B cell (primary cell): ENCODE results near the gene ZNF516. TPM values are rescaled to one million over a fixed set of nuclear protein-coding genes. Genes with fewer than 3 reads are reported as not detected.

Source experiments
- ATAC-seq: fragments of 200-7000 bp; cut with Tn5 transposase; one replicate; pipeline ENCODE4 v1.10.0; 2021; ENCODE audit warnings: low read depth, mild to moderate bottlenecking, moderate number of reproducible peaks, moderate library complexity
- CTCF ChIA-PET: fragments of 350-600 bp; sonication (Branson Sonifier 250); formaldehyde crosslinking; loops from one replicate; lab custom pipeline; 2021; ENCODE audit warnings: antibody characterized with exemption, inconsistent platforms; lab: Charles Lee
- POLR2A ChIA-PET: fragments of 350-600 bp; sonication (Branson Sonifier 250); formaldehyde crosslinking; loops from one replicate; lab custom pipeline; 2021; ENCODE audit warnings: antibody characterized with exemption; lab: Charles Lee
- DNase-seq: peaks from one replicate; pipeline ENCODE4 v3.0.0; 2013
- H2AFZ ChIP-seq: 2 replicates; pipeline ENCODE4 v1.6.1; 2012; ENCODE audit warnings: mild to moderate bottlenecking, low read depth, low read length; ENCODE audit not compliant: insufficient read depth, poor library complexity, severe bottlenecking
- H3K27ac ChIP-seq, 2 donors: 1 replicate in 1 of 2; 2 replicates in 1 of 2; pipeline ENCODE4 v1.5.1; 2012 to 2013; ENCODE audit warnings: low read length in 2 of 2, mild to moderate bottlenecking in 2 of 2, moderate library complexity in 1 of 2
- H3K27me3 ChIP-seq, 4 experiments: fragments of 200-600 bp in 1 of 4; sonication (generic) in 1 of 4; replicated peaks in 1 of 4; 1 replicate in 2 of 4; 2 replicates in 2 of 4; pipeline versions ENCODE4 v1.6.1 to v1.7.0; 2013 to 2016; ENCODE audit warnings: low read length in 3 of 4, mild to moderate bottlenecking in 2 of 4, mixed read lengths in 1 of 4, moderate library complexity in 1 of 4; ENCODE audit not compliant: insufficient read depth in 4 of 4, control insufficient read depth in 3 of 4; ENCODE audit errors: control extremely low read depth in 1 of 4
- H3K36me3 ChIP-seq, 2 experiments: replicated peaks in 1 of 2; 1 replicate in 1 of 2; 2 replicates in 1 of 2; pipeline versions ENCODE4 v1.6.1 to v1.7.1; 2013; ENCODE audit warnings: low read length in 1 of 2; ENCODE audit not compliant: insufficient read depth in 2 of 2, control insufficient read depth in 1 of 2; ENCODE audit errors: control extremely low read depth in 1 of 2, extremely low read depth in 1 of 2
- H3K4me1 ChIP-seq, 2 donors: fragments of 200-600 bp in 1 of 2; sonication (generic) in 1 of 2; 1 replicate in 1 of 2; 2 replicates in 1 of 2; pipeline versions ENCODE4 v1.5.1 to v1.6.1; 2013 to 2017; ENCODE audit warnings: low read length in 2 of 2; ENCODE audit not compliant: control insufficient read depth in 2 of 2, insufficient read depth in 2 of 2
- H3K4me2 ChIP-seq: replicated peaks from 2 replicates; pipeline ENCODE3; 2012; ENCODE audit warnings: mild to moderate bottlenecking, low read depth, low read length; ENCODE audit not compliant: poor library complexity, severe bottlenecking
- H3K4me3 ChIP-seq, 5 experiments: fragments of 200-600 bp in 1 of 5; sonication (generic) in 1 of 5; 1 replicate in 3 of 5; 2 replicates in 2 of 5; pipeline versions ENCODE4 v1.5.1 to v1.7.0; 2011 to 2016; ENCODE audit warnings: low read length in 4 of 5, mild to moderate bottlenecking in 4 of 5, low read depth in 2 of 5, control low read depth in 1 of 5, moderate library complexity in 1 of 5; ENCODE audit not compliant: insufficient read depth in 1 of 5; ENCODE audit errors: control extremely low read depth in 1 of 5, extremely low read depth in 1 of 5
- H3K79me2 ChIP-seq: fragments of 200-600 bp; sonication (generic); one replicate; pipeline ENCODE4 v1.6.0; 2016; ENCODE audit warnings: low read length; ENCODE audit not compliant: control insufficient read depth, insufficient read depth
- H3K9ac ChIP-seq: fragments of 200-600 bp; sonication (generic); 2 replicates; pipeline ENCODE4 v1.6.1; 2017; ENCODE audit warnings: mild to moderate bottlenecking, low read length, moderate library complexity
- H3K9me3 ChIP-seq, 3 donors: one replicate each; pipeline versions ENCODE4 v1.6.1 to v1.7.1; 2013; ENCODE audit warnings: low read length in 2 of 3; ENCODE audit not compliant: control insufficient read depth in 2 of 3, insufficient read depth in 1 of 3; ENCODE audit errors: control extremely low read depth in 1 of 3
- H4K20me1 ChIP-seq: 2 replicates; pipeline ENCODE4 v1.6.0; 2012; ENCODE audit warnings: mild to moderate bottlenecking, low read length; ENCODE audit not compliant: insufficient read depth, control insufficient read depth, poor library complexity, severe bottlenecking
- H3K27ac Mint-ChIP-seq: one replicate; pipeline ENCODE4 v1.8.0; 2021; ENCODE audit warnings: mixed read lengths
- H3K27me3 Mint-ChIP-seq: one replicate; pipeline ENCODE4 v1.8.0; 2021; ENCODE audit warnings: mixed read lengths
- H3K4me1 Mint-ChIP-seq: one replicate; pipeline ENCODE4 v1.8.0; 2021; ENCODE audit warnings: mixed read lengths
- H3K4me3 Mint-ChIP-seq: one replicate; pipeline ENCODE4 v1.8.0; 2021; ENCODE audit warnings: mixed read lengths
- H3K9me3 Mint-ChIP-seq: one replicate; pipeline ENCODE4 v1.8.0; 2022; ENCODE audit warnings: mixed read lengths; ENCODE audit not compliant: insufficient read depth
- EZH2 ChIP-seq: IDR thresholded peaks from 2 replicates; pipeline ENCODE4 v1.6.1; 2012; ENCODE audit warnings: borderline replicate concordance, low read depth, mild to moderate bottlenecking, moderate library complexity, low read length; ENCODE audit not compliant: insufficient read depth, poor library complexity, severe bottlenecking
- WGBS: methylation state at CpG from one replicate; pipeline ENCODE4 v1.1.5; 2013; ENCODE audit warnings: missing lambda C conversion rate; ENCODE audit not compliant: insufficient coverage; 5-methylcytosine and 5-hydroxymethylcytosine counted together
- intact Hi-C: fragments of 100-400 bp; cut with micrococcal nuclease; formaldehyde crosslinking; loops from one replicate; pipeline ENCODE4 v1.10.0; 2022
- polyA plus RNA-seq: library from polyadenylated mRNA; depleted of rRNA; stranded (reverse); fragments of >200 nt; gene quantifications from 2 replicates; pipeline ENCODE4 v1.2.3, GENCODE V29; 2012
- total RNA-seq, 2 donors: library from RNA; stranded (reverse); fragments of 120-200 nt in 1 of 2; gene quantifications; 1 replicate in 1 of 2; 2 replicates in 1 of 2; pipeline versions ENCODE4 v1.2.3 to v1.2.4, GENCODE V29; 2013 to 2022
- TF ChIP-seq, protein P1 (sequence below): fragments of 200-600 bp; IDR thresholded peaks from one replicate; pipeline ENCODE4 v1.8.0; 2022; ENCODE audit warnings: antibody characterized with exemption, mild to moderate bottlenecking

Gene ZNF516
- total and polyA plus RNA-seq, 2 donors (not counting 1 experiment from before 2014, with no cell fraction given) = 6.7 to 27.1 TPM

DNA sequence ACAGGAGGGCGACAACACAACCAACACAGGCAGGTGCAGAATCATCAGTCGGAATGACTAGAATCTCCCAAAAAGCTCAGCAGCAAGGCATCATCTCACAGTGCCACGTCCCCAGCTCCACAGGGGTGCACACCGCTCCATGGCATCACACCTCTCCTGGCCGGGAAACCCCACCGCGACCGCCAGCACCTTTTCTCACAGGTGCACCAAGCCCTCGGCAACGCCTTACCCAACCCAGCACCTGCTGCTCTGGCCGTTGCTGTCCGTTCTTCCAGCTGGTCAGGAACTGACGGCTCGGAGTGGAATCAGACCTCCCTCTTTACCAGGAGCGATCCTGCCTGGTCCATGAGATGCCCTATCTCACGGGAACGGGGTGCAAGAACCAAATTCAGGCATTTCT lies 61.3 kb downstream of the ZNF516 start:
- Mint-ChIP-seq H3K27me3 (no peaks in the 10 kb centered on the region), H3K4me3 (no peak overlapping the region), H3K9me3 (no peaks in the 10 kb centered on the region), H3K4me1 (peaks cover 4% of the 10 kb centered on the region), H3K27ac (no peak overlapping the region)
- 97% methylated on average over 17 of the region's 17 CpGs for WGBS
- Histone ChIP-seq H3K27ac (no peak overlapping the region), H3K36me3 (peaks cover 0 to 23% of the 10 kb centered on the region in 2 experiments), H3K4me1 (no peaks in the 10 kb centered on the region), H3K9ac (no peak overlapping the region), H3K4me2 (no peak overlapping the region), H2AFZ (no peak overlapping the region), H3K9me3 (peaks cover 0 to 11% (median 0%) of the 10 kb centered on the region in 3 donors), H3K27me3 (no peaks in the 10 kb centered on the region), H3K4me3 (no peak overlapping the region), H4K20me1 (peaks cover 52% of the 10 kb centered on the region), H3K79me2 (peaks cover 68% of the 10 kb centered on the region)
- DNase-seq (no peak), ATAC-seq (no peak)
- ChIA-PET CTCF (no interaction called here), POLR2A (no interaction called here)
- intact Hi-C loops = no loop called here
- TF ChIP-seq, protein P1, sequence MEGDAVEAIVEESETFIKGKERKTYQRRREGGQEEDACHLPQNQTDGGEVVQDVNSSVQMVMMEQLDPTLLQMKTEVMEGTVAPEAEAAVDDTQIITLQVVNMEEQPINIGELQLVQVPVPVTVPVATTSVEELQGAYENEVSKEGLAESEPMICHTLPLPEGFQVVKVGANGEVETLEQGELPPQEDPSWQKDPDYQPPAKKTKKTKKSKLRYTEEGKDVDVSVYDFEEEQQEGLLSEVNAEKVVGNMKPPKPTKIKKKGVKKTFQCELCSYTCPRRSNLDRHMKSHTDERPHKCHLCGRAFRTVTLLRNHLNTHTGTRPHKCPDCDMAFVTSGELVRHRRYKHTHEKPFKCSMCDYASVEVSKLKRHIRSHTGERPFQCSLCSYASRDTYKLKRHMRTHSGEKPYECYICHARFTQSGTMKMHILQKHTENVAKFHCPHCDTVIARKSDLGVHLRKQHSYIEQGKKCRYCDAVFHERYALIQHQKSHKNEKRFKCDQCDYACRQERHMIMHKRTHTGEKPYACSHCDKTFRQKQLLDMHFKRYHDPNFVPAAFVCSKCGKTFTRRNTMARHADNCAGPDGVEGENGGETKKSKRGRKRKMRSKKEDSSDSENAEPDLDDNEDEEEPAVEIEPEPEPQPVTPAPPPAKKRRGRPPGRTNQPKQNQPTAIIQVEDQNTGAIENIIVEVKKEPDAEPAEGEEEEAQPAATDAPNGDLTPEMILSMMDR = no peak

DNA sequence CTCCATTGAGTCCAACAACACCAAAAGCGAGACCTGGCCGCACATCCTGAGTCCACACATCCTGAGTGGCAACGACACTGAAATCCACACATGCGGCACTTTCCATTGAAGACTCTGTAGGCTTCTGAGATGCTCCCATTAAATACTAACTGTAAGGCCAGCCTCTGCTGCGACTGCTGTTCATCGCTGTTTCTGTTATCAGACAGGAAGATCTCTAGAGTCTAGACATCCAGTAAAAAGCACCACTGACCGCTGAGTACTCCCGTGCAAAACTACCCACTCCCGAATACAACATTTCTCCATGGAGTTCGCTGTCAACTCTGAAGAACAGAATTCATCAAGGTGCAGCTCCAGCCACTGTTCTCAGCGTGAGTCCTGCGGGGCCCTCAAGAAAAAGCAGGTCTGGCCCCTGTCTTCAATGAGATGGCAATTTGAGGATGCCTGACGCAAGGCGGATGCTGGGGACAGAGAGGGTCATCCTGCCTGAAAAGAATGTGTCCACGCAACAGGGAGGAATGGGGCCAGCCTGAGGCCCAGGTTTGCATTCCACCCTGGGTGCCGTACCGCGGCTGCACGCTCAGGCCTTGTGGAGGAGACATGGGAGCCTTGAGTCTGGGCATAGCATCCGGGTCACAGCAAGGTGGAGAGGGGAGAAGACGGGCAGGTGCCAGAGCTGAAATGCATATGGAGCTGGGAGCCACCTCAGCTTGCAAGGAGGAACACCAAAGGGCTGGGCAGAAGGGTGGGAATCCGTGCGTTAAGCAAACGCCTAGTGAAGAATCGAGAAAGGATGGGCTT lies 61.9 kb downstream of the ZNF516 start:
- H3K4me1 Mint-ChIP-seq = peaks cover 4% of the 10 kb centered on the region

More for the DNA sequence above, 61.9 kb downstream of the ZNF516 start:
- H3K27me3 Mint-ChIP-seq = no peaks in the 10 kb centered on the region
- no peak overlapping the region for H3K27ac ChIP-seq
- no peaks in the 10 kb centered on the region for H3K4me1 ChIP-seq
- ATAC-seq (no peak), DNase-seq (no peak)
- H3K4me2 ChIP-seq = no peak overlapping the region
- CTCF ChIA-PET = no interaction called here
- TF ChIP-seq, protein P1 = no peak
- TF ChIP-seq EZH2 = no peak
- H3K9ac ChIP-seq = no peak overlapping the region
- no peak overlapping the region for H3K4me3 Mint-ChIP-seq
- POLR2A ChIA-PET = no interaction called here
- H3K27ac Mint-ChIP-seq = no peak overlapping the region
- 98% methylated on average over 25 of the region's 25 CpGs for WGBS
- H4K20me1 ChIP-seq = peaks cover 55% of the 10 kb centered on the region
- peaks cover 72% of the 10 kb centered on the region for H3K79me2 ChIP-seq
- peaks cover 0 to 23% of the 10 kb centered on the region in 2 experiments for H3K36me3 ChIP-seq
- no peaks in the 10 kb centered on the region for H3K27me3 ChIP-seq
- intact Hi-C loops = no loop called here
- H3K9me3 Mint-ChIP-seq = no peaks in the 10 kb centered on the region
- no peak overlapping the region for H2AFZ ChIP-seq
- H3K4me3 ChIP-seq = no peak overlapping the region
- H3K9me3 ChIP-seq = peaks cover 0 to 11% (median 0%) of the 10 kb centered on the region in 3 donors
